ENCODE measurements around the gene SMIM32.

Gene SMIM32

DNA sequence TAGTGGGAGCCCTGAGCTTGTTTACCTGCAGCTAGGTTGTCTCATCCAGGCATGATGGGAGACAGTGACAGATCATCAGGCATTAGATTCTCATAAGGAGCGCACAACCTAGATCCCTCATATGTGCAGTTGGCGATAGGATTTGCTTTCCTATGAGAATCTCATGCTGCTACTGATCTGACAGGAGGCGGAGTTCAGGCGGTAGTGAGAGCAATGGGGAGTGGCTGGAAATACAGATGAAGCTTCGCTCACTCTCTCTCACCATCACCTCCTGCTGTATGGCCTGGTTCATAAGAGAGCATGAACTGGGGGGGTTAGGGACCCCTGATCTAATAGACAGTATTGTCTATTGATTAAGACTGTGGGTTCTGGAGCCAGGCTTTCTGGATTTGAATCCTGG is 35.4 kb downstream of the SMIM32 start:
- H3K4me3 Mint-ChIP-seq = no peak overlapping the region
- no peaks in the 10 kb centered on the region for H3K4me1 Mint-ChIP-seq
- H3K27me3 Mint-ChIP-seq (ENCODE audit: low read depth, poor library complexity) = no peaks in the 10 kb centered on the region
- H3K36me3 Mint-ChIP-seq (ENCODE audit: low read depth) = peaks cover 62% of the 10 kb centered on the region
- TF ChIP-seq, protein P1, sequence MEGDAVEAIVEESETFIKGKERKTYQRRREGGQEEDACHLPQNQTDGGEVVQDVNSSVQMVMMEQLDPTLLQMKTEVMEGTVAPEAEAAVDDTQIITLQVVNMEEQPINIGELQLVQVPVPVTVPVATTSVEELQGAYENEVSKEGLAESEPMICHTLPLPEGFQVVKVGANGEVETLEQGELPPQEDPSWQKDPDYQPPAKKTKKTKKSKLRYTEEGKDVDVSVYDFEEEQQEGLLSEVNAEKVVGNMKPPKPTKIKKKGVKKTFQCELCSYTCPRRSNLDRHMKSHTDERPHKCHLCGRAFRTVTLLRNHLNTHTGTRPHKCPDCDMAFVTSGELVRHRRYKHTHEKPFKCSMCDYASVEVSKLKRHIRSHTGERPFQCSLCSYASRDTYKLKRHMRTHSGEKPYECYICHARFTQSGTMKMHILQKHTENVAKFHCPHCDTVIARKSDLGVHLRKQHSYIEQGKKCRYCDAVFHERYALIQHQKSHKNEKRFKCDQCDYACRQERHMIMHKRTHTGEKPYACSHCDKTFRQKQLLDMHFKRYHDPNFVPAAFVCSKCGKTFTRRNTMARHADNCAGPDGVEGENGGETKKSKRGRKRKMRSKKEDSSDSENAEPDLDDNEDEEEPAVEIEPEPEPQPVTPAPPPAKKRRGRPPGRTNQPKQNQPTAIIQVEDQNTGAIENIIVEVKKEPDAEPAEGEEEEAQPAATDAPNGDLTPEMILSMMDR (IDR thresholded peaks at IDR 0.05) = no peak
- peaks cover 13% of the 10 kb centered on the region for H3K9me3 Mint-ChIP-seq
- DNase-seq = no peak
- no peak overlapping the region for H3K27ac Mint-ChIP-seq

GRCh38 chr5:136155761-136156160 is 37.2 kb downstream of the SMIM32 start:
- Mint-ChIP-seq H3K9me3 (peaks cover 13% of the 10 kb centered on the region), H3K27me3 (ENCODE audit: low read depth, poor library complexity) (no peaks in the 10 kb centered on the region), H3K27ac (no peak overlapping the region), H3K4me3 (no peak overlapping the region), H3K4me1 (no peaks in the 10 kb centered on the region), H3K36me3 (ENCODE audit: low read depth) (peaks cover 62% of the 10 kb centered on the region)
- TF ChIP-seq, protein P1 (IDR thresholded peaks at IDR 0.05) = no peak
- no peak for DNase-seq

- DNase-seq = no peak
- H3K4me3 Mint-ChIP-seq = no peak overlapping the region
- H3K4me1 Mint-ChIP-seq = no peaks in the 10 kb centered on the region
- H3K27ac Mint-ChIP-seq = no peak overlapping the region
- H3K9me3 Mint-ChIP-seq = peaks cover 13% of the 10 kb centered on the region
- TF ChIP-seq, protein P1 (IDR thresholded peaks at IDR 0.05) = no peak
- H3K36me3 Mint-ChIP-seq (ENCODE audit: low read depth) = peaks cover 62% of the 10 kb centered on the region
- H3K27me3 Mint-ChIP-seq (ENCODE audit: low read depth, poor library complexity) = no peaks in the 10 kb centered on the region
Measured at GRCh38 chr5:136155078-136155477, 37.9 kb downstream of the SMIM32 start.

DNA sequence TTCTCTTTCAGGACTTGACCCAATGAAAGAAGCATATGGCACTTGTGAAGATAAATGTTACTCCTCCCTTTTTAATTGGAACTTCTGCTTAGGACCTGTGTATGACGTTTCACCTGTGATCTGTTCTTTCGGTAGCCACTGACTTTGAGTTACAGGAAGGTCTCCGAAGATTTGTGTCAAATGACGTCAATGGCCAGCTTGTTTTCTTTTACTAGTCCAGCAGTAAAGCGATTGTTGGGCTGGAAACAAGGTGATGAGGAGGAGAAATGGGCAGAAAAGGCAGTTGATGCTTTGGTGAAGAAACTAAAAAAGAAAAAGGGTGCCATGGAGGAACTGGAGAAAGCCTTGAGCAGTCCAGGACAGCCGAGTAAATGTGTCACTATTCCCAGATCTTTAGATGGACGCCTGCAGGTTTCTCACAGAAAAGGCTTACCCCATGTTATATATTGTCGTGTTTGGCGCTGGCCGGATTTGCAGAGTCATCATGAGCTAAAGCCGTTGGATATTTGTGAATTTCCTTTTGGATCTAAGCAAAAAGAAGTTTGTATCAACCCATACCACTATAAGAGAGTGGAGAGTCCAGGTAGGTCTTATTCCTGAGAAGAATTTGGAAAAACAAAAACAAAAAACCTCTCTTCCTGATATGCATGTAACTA is 39.3 kb downstream of the SMIM32 start:
- TF ChIP-seq, protein P1 (IDR thresholded peaks at IDR 0.05) = no peak
- DNase-seq = no peak
- Mint-ChIP-seq H3K4me3 (no peak overlapping the region), H3K36me3 (ENCODE audit: low read depth) (peaks cover 59% of the 10 kb centered on the region), H3K9me3 (peaks cover 13% of the 10 kb centered on the region), H3K27ac (no peak overlapping the region), H3K4me1 (no peaks in the 10 kb centered on the region), H3K27me3 (ENCODE audit: low read depth, poor library complexity) (no peaks in the 10 kb centered on the region)

DNA sequence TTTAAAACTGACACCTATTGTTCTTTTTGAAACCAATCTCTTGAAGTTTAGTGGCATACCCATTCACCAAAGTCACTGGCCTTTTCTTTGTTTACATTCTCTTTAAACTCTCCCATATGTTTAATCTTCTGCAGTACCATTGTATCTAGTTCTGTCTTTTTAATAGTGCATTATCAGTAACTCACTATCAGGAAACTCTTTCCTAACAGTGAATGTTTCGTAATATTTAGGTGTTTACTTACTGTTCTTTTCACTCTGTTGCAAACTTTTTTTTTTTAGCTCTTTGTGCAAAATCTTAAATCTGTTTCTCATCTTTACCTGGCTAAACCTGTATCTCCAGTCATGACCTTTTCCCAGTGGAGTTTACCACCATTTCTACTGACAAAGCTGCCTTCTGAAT is 43.1 kb downstream of the SMIM32 start:
- H3K27ac Mint-ChIP-seq = no peak overlapping the region
- no peak for DNase-seq
- no peaks in the 10 kb centered on the region for H3K27me3 Mint-ChIP-seq (ENCODE audit: low read depth, poor library complexity)
- H3K4me3 Mint-ChIP-seq = no peak overlapping the region
- TF ChIP-seq, protein P1 (IDR thresholded peaks at IDR 0.05) = no peak
- H3K4me1 Mint-ChIP-seq = no peaks in the 10 kb centered on the region
- no peaks in the 10 kb centered on the region for H3K9me3 Mint-ChIP-seq
- H3K36me3 Mint-ChIP-seq (ENCODE audit: low read depth) = peaks cover 20% of the 10 kb centered on the region

DNA sequence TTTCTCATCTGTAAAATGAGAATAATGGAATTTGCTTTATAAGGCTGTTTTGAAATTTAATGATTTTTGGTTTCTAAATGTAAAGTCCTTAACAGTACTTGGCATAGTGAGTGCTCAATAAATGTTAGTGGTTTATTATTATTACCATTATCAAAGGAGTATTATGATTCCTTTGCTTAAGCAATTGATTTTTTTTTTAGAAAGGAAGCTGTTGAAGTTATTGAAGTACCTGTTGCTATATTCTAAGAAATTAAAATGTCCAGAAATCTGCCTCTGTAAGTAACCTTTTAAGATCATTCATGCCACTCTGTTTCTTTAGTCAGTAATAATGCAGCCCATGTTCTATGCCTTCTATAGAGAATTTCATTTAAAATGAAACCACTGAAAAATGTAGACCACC is 45.3 kb downstream of the SMIM32 start:
- H3K9me3 Mint-ChIP-seq = no peaks in the 10 kb centered on the region
- no peak overlapping the region for H3K4me3 Mint-ChIP-seq
- TF ChIP-seq, protein P1 (IDR thresholded peaks at IDR 0.05) = no peak
- H3K4me1 Mint-ChIP-seq = no peaks in the 10 kb centered on the region
- no peaks in the 10 kb centered on the region for H3K36me3 Mint-ChIP-seq (ENCODE audit: low read depth)
- H3K27ac Mint-ChIP-seq = no peak overlapping the region
- no peak for DNase-seq
- H3K27me3 Mint-ChIP-seq (ENCODE audit: low read depth, poor library complexity) = no peaks in the 10 kb centered on the region

Data from nephron progenitor cell (in vitro differentiated cells).